ENCODE measurements around the gene PHF12.
"Not testable (repeated sequence)": the region's sequence is repeated elsewhere in the genome, so short reads cannot be mapped to it uniquely, and the experiment has no call there.

Gene PHF12

DNA sequence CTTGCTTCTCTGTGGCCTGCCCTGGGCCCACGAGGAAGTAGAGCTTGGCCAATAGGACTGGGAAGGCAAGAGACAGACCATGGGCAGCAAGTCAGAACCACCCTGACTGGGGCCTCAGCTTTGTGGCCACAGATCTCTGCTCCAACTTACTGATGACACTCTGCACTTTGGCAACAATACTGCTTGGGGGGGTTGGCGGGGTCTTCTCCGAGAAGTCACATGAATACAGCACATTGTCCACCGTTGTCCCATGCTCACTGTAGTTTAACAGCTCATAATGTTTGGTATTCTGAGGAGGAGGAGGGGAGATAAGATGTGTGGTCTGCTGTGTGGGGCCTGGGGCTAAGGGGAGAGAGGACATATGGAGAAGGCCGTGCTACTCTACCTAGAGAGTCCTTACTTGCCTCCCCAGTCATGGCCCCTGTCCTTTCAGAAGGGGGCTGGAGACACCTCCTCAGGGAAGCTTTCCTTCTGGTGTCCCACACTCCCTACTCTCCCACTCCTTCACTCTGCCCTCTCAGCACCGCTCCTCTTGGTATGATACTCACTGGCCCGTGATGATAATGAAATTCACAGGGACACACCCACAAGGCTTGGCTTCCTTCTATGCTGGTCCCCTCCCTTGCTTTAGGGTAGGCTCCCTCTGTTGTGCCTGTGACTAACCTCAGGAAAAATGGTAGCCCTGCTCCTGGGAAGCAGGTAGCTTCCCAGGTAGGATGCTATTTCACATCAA lies 44.4 kb downstream of the PHF12 start:
- peaks cover 6% of the 10 kb centered on the region for H3K79me2 ChIP-seq (ENCODE audit: insufficient read depth, low read length)
- ATAC-seq (ENCODE audit: insufficient read depth, low read depth) (no peak), DNase-seq (no peak)
- H3K36me3 ChIP-seq (ENCODE audit: insufficient read depth, low read length): peaks cover 59% of the 10 kb centered on the region
- TF ChIP-seq, protein P1, sequence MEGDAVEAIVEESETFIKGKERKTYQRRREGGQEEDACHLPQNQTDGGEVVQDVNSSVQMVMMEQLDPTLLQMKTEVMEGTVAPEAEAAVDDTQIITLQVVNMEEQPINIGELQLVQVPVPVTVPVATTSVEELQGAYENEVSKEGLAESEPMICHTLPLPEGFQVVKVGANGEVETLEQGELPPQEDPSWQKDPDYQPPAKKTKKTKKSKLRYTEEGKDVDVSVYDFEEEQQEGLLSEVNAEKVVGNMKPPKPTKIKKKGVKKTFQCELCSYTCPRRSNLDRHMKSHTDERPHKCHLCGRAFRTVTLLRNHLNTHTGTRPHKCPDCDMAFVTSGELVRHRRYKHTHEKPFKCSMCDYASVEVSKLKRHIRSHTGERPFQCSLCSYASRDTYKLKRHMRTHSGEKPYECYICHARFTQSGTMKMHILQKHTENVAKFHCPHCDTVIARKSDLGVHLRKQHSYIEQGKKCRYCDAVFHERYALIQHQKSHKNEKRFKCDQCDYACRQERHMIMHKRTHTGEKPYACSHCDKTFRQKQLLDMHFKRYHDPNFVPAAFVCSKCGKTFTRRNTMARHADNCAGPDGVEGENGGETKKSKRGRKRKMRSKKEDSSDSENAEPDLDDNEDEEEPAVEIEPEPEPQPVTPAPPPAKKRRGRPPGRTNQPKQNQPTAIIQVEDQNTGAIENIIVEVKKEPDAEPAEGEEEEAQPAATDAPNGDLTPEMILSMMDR (IDR thresholded peaks at IDR 0.05; ENCODE audit: borderline replicate concordance, extremely low read depth, low read length, poor library complexity, severe bottlenecking): no peak
- no peak for TF ChIP-seq EZH2 (IDR thresholded peaks at IDR 0.05; ENCODE audit: borderline replicate concordance, low read depth, low read length, severe bottlenecking)
- H3K27me3 ChIP-seq (ENCODE audit: insufficient read depth, low read length, poor library complexity): no peaks in the 10 kb centered on the region
- no peaks in the 10 kb centered on the region for H3K9me3 ChIP-seq (ENCODE audit: insufficient read depth, low read length, severe bottlenecking)
- H2AFZ ChIP-seq (ENCODE audit: low read depth, low read length): no peak overlapping the region
- no peak overlapping the region for H3K9ac ChIP-seq (ENCODE audit: low read depth, low read length)
- H3K4me2 ChIP-seq (ENCODE audit: insufficient read depth, low read length): no peak overlapping the region
- H3K4me1 ChIP-seq (ENCODE audit: insufficient read depth, low read length): peaks cover 8% of the 10 kb centered on the region
- no peak overlapping the region for H3K27ac ChIP-seq (ENCODE audit: low read length)
- H4K20me1 ChIP-seq (ENCODE audit: insufficient read depth, low read length): peaks cover 14% of the 10 kb centered on the region
- no peak overlapping the region for H3K4me3 ChIP-seq (ENCODE audit: low read depth in 1 of 2, low read length in 2 of 2)

DNA sequence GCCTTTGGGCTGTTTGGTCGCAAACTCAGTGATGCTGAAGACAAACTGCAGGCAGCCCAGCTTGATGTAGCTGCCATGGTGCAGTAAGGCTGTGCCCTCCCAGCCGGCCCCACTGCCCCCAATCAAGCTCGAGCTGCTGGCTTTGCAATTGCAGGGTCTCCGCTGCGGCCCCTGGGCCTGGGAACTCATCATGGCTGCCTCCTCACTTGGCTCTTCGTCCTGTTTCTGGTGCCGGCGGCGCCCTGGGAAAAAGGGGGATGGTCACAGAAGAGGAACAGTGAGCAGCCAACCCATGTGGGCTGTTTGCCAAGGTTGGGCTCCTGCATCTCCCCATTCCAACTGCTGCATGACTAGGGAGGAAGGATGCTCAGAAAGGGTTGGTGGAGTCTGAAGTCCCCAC lies 45.0 kb downstream of the PHF12 start:
- Histone ChIP-seq H3K27ac (ENCODE audit: low read length) (no peak overlapping the region), H3K79me2 (ENCODE audit: insufficient read depth, low read length) (peaks cover 12% of the 10 kb centered on the region), H3K4me1 (ENCODE audit: insufficient read depth, low read length) (peaks cover 14% of the 10 kb centered on the region), H3K9ac (ENCODE audit: low read depth, low read length) (no peak overlapping the region), H3K9me3 (ENCODE audit: insufficient read depth, low read length, severe bottlenecking) (no peaks in the 10 kb centered on the region), H3K4me2 (ENCODE audit: insufficient read depth, low read length) (no peak overlapping the region), H4K20me1 (ENCODE audit: insufficient read depth, low read length) (peaks cover 9% of the 10 kb centered on the region), H3K27me3 (ENCODE audit: insufficient read depth, low read length, poor library complexity) (no peaks in the 10 kb centered on the region), H3K4me3 (ENCODE audit: low read depth in 1 of 2, low read length in 2 of 2) (no peak overlapping the region), H2AFZ (ENCODE audit: low read depth, low read length) (no peak overlapping the region), H3K36me3 (ENCODE audit: insufficient read depth, low read length) (peaks cover 53% of the 10 kb centered on the region)
- no peak for DNase-seq
- ATAC-seq (ENCODE audit: insufficient read depth, low read depth): no peak
- TF ChIP-seq, protein P1 (IDR thresholded peaks at IDR 0.05; ENCODE audit: borderline replicate concordance, extremely low read depth, low read length, poor library complexity, severe bottlenecking): no peak
- TF ChIP-seq EZH2 (IDR thresholded peaks at IDR 0.05; ENCODE audit: borderline replicate concordance, low read depth, low read length, severe bottlenecking): no peak

DNA sequence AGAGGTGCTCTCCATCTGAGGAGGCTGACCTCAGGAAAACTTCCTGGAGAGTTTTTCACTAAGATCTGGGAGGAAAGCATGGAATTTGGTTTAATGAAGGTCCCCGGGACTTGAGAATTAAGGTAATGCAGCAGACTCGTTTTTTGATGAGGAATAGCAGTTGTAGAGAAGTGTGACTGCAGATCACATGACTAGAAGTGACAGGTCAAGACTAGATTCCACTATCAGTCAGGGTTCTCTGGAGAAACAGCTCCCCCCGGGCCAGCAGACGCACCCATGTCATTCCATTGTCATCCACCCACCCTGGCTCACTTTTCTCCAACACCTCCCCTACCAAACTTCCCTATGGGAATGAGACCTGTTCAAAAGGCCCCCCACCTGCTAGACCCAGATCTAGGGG lies 46.5 kb downstream of the PHF12 start:
- ATAC-seq (ENCODE audit: insufficient read depth, low read depth) (no peak), DNase-seq (no peak)
- H3K4me3 ChIP-seq (ENCODE audit: low read depth in 1 of 2, low read length in 2 of 2): no peak overlapping the region
- no peak overlapping the region for H3K4me2 ChIP-seq (ENCODE audit: insufficient read depth, low read length)
- no peak overlapping the region for H3K27ac ChIP-seq (ENCODE audit: low read length)
- peaks cover 25% of the 10 kb centered on the region for H3K4me1 ChIP-seq (ENCODE audit: insufficient read depth, low read length)
- TF ChIP-seq, protein P1 (IDR thresholded peaks at IDR 0.05; ENCODE audit: borderline replicate concordance, extremely low read depth, low read length, poor library complexity, severe bottlenecking): no peak
- no peak for TF ChIP-seq EZH2 (IDR thresholded peaks at IDR 0.05; ENCODE audit: borderline replicate concordance, low read depth, low read length, severe bottlenecking)
- peaks cover 6% of the 10 kb centered on the region for H4K20me1 ChIP-seq (ENCODE audit: insufficient read depth, low read length)
- no peak overlapping the region for H3K9ac ChIP-seq (ENCODE audit: low read depth, low read length)
- no peaks in the 10 kb centered on the region for H3K27me3 ChIP-seq (ENCODE audit: insufficient read depth, low read length, poor library complexity)
- H3K9me3 ChIP-seq (ENCODE audit: insufficient read depth, low read length, severe bottlenecking): no peaks in the 10 kb centered on the region
- peaks cover 48% of the 10 kb centered on the region for H3K36me3 ChIP-seq (ENCODE audit: insufficient read depth, low read length)
- H2AFZ ChIP-seq (ENCODE audit: low read depth, low read length): no peak overlapping the region
- H3K79me2 ChIP-seq (ENCODE audit: insufficient read depth, low read length): peaks cover 19% of the 10 kb centered on the region

DNA sequence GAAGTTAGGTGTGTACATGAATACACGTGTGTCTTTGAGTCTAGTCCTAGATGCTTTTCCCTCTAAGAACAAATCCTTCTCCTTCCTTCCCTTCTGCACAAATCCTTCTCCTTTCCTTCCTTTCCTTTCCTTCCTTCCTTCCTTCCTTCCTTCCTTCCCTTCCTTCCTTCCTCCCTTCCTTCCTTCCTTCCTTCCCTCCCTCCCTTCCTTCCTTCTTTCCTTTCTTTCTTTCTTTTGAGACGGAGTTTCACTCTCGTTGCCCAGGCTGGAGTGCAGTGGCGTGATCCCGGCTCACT lies 47.8 kb downstream of the PHF12 start:
- peaks cover 29% of the 10 kb centered on the region for H3K4me1 ChIP-seq (ENCODE audit: insufficient read depth, low read length)
- DNase-seq; H3K27me3 ChIP-seq (ENCODE audit: insufficient read depth, low read length, poor library complexity); H4K20me1 ChIP-seq (ENCODE audit: insufficient read depth, low read length); ATAC-seq (ENCODE audit: insufficient read depth, low read depth); H3K27ac ChIP-seq (ENCODE audit: low read length); H3K9me3 ChIP-seq (ENCODE audit: insufficient read depth, low read length, severe bottlenecking): not testable (repeated sequence)
- peak overlapping the region; percentile 66; the same call in 1 of the 2 replicates for H2AFZ ChIP-seq (ENCODE audit: low read depth, low read length)
- H3K4me2 ChIP-seq (ENCODE audit: insufficient read depth, low read length): peak overlapping the region; percentile 86; the same call in 1 of the 2 replicates
- peak overlapping the region; percentile 88; the same call in 1 of the 2 replicates for H3K9ac ChIP-seq (ENCODE audit: low read depth, low read length)
- peak overlapping the region in 1 of 2 experiments; percentile 73; a peak in 2 of 4 replicates for H3K4me3 ChIP-seq (ENCODE audit: low read depth in 1 of 2, low read length in 2 of 2)
- H3K79me2 ChIP-seq (ENCODE audit: insufficient read depth, low read length): peaks cover 19% of the 10 kb centered on the region
- peaks cover 43% of the 10 kb centered on the region for H3K36me3 ChIP-seq (ENCODE audit: insufficient read depth, low read length)

All from DND-41 (cell line).